HL-60/S4 treated with retinoic acid at 250 ng/mL for 4 days and 3 days (cell line): ENCODE data around the gene C2orf68.
"Not testable (repeated sequence)": the region's sequence is repeated elsewhere in the genome, so short reads cannot be mapped to it uniquely, and the experiment has no call there.

ENCODE experiments used
- in situ Hi-C: fragments of 300-500 bp; cut with MboI; formaldehyde crosslinking; loops from 2 replicates; pipeline ENCODE4 v1.7.0; 2022; ENCODE audit warnings: low sequenced_read_pairs

Gene C2orf68

DNA sequence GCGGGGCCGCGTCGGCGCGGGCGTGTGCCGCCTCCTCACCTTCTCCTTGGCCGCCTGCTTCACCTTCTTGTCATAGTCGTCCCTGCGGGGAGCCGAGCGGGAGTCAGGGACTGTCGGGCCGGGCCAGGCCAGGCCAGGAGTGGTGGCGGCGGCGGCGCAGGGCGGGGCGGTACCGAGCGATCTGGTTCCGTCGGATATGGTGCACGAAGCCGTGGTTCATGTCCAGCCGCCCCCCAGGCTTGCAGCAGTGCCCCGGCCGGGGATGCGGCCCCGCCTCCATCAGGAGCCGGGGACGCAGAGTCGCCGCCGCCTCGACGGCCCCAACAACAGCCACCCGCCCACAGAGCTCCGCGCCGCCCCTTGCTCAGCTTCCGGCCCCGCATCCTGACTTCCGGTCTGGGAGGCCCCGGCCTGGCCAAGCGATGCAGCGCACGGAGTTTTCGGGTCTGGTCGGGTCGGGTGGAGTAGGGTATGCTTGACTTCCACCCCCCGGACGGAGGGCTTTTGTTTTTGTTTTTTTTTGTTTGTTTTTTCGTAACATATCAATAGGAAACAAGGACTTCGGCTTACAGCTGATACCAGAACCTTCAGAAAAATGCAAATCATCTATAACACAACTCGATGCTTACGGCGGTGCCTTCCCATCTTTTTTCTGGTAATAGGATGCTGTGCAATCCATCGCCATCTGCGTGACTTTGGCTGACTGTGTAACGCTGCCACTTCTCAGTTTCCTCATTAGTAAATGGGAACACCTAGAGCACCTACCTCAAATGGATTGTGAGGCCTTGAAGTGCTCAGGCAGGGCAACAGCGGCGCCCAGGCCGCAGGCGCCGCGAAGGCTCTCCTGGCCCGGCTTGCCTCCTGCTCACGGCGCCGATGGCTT is at the start of gene C2orf68:
C2orf68 (minus strand) TSS at position 362 of the 883 bp plus-strand sequence; CDS start at position 280, 82 bp downstream.
- in situ Hi-C loops = no loop called here

GRCh38 chr2:85661139-85661858 is 49.4 kb upstream of the C2orf68 start:
- in situ Hi-C loops = no loop called here

DNA sequence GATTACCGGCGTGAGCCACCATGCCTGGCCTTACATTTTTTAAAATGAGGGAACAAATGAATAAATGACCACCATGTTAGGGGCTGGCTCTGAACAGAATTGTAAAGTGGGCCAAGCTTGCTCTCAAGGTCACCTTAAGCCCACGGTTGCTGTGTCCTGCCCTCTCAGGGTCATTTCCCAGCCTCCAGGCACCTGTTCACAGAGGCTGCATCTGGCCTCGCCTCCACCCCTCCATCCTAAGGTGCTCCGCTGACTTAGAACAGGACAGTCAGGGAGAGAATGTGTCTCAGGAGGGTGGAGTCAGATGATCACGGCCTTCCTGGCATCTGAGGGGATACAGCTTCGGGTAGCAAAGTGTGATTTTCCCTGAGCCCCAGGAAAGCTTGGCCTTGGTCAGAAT is 48.9 kb upstream of the C2orf68 start:
- in situ Hi-C loops = no loop called here

- in situ Hi-C loops = not testable (repeated sequence)
Measured at GRCh38 chr2:85660301-85660700, 48.4 kb upstream of the C2orf68 start.

- in situ Hi-C loops = no loop called here
Measured at GRCh38 chr2:85659324-85659981, 47.6 kb upstream of the C2orf68 start.

DNA sequence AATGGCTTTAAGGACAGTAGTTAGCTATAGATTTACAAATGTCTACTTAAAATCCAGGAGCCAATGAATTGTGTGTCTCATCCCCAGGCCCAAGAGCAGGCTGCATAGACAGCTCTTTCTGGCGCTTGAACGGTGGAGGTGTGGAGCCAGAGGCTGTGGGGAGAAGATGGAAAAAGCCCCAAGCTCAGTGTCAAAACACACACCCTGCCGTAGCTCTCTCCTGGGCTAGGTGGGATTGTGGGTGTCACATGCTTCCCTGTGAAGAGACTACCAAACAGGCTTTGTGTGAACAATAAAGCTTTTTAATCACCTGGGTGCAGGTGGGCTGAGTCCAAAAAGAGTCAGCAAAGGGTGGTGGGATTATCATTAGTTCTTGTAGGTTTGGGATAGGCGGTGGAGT is 45.5 kb upstream of the C2orf68 start:
- in situ Hi-C loops = not testable (repeated sequence)

DNA sequence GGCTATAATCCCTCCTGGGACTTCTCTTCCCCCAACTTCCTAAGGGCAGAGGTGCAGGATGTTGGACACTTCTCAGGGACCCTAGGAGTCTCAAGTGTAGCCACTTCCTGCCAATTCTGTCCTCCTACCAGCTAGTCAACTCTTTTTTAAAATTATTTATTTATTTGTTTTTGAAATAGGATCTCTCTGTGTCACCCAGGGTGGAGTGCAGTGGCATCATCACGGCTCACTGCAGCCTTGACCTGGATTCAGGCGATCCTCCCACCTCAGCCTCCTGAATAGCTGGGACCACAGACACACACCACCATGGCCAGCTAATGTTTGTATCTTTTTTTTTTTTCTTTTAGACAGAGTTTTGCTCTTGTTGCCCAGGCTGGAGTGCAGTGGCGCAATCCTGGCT is 44.6 kb upstream of the C2orf68 start:
- in situ Hi-C loops = no loop called here

GRCh38 chr2:85655961-85656417 is 44.1 kb upstream of the C2orf68 start:
- in situ Hi-C loops = no loop called here

DNA sequence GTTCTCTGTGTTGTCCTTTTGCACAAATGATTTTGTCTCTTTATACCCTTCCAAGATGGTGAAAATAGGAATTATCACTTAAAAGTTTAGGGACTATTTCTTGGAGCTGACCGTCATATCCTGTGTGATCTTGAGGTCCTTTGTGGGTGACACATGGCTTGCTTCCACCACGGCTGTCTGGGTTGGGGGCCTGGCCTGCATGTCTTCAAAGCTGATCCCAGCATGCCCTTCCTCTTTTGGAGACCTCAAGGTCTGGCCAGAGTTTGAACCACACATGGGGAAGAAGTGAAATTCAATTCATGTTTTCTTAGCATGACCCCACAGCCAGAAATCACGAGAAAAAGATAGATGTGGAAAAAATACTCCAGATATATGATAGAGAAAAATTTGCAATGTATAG is 42.1 kb upstream of the C2orf68 start:
- in situ Hi-C loops = no loop called here

DNA sequence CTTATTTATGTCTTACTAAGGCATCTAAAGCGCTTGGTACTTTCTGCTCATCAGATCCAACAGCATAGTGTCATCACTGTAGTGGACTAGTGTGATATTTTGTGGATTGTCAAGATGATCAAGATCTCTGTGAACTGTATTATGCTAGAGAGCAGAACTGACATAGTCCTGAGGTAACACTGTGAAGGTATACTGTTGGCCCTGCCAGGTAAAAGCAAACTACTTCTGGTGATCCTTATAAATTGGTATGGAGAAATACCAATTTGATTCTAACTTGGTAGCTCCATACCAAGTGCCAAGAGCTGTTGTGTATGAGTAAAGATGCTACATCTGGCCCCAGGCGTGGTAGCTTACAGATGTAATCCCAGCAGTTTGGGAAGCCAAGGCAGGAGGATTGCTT is 40.2 kb upstream of the C2orf68 start:
- in situ Hi-C loops = no loop called here

DNA sequence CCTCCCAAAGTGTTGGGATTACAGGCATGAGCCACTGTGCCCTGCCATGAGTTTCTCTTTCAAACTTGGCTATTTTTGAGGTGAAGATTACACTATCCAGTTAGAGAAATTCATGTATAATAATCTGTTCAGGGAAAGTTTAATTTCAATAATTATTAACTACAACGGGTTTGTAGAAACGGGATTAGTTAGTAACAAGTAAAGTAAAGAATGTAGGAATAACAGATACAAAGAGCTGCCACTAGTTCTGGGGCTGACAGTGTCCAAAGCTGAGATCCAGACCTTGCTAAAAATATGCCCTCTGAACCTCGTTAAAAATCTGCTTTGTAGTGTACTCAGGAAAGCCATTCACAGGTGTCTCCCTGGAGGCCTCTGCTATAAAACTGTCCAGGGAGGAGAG is 39.2 kb upstream of the C2orf68 start:
- in situ Hi-C loops = no loop called here

GRCh38 chr2:85650456-85650855 is 38.6 kb upstream of the C2orf68 start:
- in situ Hi-C loops = no loop called here

GRCh38 chr2:85649201-85650190 is 37.6 kb upstream of the C2orf68 start:
- in situ Hi-C loops = no loop called here

DNA sequence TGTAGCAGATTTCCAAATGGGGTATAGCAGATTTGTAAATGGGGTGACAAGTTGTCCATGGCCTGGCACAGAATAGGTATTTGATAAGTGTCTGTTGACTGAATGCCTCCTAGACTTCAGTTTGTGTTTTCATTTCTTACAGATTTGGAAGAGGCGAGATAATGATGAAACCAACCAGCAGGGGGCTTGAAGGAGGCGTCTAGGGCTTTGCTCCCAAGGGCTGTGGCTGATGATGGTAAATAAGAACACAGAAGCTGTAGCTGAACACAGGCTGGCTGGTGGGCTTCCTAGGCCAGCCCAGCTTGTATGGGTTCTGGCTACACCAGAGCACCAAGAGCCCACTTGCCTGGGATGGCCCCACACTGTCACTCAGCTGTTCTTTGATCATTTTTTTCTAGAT is 36.8 kb upstream of the C2orf68 start:
- in situ Hi-C loops = no loop called here

DNA sequence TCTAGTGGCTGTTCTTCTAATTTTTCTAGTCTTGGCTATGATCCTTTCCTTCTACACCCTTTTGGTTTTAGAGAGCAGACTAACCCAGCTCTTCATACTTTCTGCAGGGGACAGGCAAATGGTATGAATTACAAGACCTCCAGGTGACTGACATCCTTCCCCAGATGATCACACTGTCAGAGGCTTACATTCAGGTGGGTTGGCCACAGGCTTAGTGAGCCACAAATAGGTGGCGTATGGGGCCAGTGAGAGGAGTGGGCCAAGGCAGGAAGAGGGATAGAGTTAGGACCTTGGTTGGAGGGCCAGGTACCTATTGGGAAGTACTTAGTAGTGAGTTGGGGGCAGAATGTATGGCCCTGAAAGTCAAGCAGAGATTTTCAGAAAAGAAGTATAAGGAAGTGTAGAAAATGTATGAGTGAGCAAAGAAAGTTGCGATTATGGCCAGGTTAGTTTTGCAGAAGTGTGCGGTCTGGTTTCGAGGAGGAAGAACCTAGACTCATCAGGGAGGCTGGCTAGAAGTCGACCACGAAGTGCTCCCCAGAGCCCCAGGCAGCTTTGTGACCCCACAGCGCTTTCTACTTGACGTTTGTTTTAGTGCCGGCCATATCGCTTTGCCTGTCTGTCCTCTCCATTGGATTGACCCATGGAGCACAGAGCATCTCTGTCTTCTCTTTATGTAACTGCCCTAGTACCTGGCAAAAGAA is 36.1 kb upstream of the C2orf68 start:
- in situ Hi-C loops = no loop called here

DNA sequence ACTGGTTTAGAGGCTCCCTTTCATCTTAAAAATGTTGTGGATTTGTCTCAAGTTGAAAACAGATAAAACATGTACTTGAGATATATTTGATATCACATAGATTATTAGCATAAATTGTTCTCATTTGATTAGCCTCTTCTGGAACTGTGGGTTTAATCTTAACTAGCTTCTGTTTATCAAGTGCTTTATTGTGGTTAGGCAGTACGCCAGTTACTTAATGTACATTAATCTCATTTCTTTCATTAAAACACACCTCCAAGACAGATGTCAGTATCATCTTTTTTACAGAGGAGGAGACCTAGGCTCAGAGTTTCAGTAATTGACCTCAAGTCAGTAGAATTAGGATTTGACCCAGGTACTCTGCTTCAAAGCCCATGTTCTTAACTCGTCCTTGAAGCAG is 34.3 kb upstream of the C2orf68 start:
- in situ Hi-C loops = no loop called here

- in situ Hi-C loops = no loop called here
Measured at GRCh38 chr2:85644909-85645308, 33.0 kb upstream of the C2orf68 start.

DNA sequence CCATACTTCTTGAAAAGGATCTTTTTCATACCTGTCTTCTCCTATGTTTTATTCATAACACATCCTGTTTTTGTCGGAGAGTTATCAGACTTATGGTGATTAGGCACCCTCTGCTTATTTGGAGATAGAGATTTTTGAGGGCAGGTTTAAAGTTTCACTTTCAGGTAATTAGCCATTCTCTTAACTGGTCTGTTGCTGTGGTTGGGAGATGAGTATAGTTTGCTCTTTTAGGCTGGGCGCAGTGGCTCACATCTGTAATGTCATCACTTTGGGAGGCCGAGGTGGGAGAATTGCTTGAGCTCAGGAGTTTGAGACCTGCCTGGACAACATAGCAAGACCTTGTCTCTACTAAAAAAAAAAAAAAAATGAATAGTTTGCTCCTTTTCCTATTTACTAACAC is 30.9 kb upstream of the C2orf68 start:
- in situ Hi-C loops = no loop called here

DNA sequence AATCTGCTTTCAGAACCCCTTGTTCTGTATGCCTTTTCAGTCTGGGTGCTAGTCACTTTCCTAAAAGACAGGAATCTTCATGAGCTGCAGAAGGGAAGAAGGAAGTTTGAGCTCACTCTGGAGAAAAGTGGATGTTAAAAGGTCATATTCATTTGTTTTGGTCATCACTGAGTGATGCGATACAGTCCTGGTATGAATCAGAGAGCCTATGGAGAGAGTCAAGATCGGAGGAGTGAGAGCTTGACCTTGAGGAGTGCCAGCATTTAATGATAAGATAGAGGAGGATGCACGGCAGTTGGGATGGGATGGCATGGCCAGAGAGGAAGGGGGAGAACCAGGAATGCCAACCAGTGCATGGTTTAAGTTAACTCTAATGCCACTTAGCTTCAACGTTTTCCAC is 23.8 kb upstream of the C2orf68 start:
- in situ Hi-C loops = loop anchor here (10.0 kb wide), 1 partner anchor 179 kb away; no protein-coding TSS in a partner anchor

GRCh38 chr2:85635011-85635410 is 23.1 kb upstream of the C2orf68 start:
- in situ Hi-C loops = loop anchor here (10.0 kb wide), 1 partner anchor 180 kb away; no protein-coding TSS in a partner anchor
